ENCODE measurements around the gene TMEM202.
"Not testable (repeated sequence)": the region's sequence is repeated elsewhere in the genome, so short reads cannot be mapped to it uniquely, and the experiment has no call there.

Gene TMEM202

DNA sequence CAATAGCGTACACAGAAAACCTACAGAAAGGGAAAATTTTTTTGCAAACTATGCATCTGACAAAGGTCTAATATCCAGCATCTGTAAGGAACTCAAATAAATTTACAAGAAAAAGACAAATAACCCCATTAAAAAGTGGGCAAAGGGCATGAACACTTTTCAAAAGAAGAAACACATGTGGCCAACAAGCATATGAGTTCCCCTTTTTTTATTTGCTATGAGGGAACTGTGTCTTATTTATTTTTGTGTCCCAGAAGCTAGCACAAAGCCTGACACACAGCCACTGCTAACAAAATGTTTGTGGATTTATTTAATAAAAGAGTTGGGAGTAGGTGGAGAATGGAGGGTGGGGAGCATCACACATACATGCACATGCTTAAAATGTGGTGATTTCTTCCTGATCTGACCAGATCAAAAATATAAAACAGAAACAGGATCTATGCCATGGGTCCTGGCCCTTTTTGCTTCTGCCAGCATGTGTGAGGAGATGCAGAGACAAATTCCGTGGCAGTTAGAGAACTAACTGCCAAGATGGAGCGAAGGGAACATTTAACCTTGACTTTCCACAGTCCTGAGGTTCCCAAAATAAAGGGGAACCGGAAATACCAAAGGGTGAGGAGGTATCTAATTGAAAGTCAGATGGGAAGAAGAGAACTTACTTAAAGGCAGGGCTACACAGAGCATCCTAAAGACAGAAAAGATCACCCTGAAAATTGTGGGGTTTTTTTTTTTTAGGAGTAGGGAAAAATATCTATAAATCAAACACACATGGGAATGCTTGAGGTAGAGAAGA is at the start of gene TMEM202:
Gene TMEM202, plus strand, starts transcription at position 510 of the 793 bp plus-strand sequence. Its CDS starts 22 bp downstream, at position 532.
- DNase-seq (ENCODE audit: low spot score), result no peak

DNA sequence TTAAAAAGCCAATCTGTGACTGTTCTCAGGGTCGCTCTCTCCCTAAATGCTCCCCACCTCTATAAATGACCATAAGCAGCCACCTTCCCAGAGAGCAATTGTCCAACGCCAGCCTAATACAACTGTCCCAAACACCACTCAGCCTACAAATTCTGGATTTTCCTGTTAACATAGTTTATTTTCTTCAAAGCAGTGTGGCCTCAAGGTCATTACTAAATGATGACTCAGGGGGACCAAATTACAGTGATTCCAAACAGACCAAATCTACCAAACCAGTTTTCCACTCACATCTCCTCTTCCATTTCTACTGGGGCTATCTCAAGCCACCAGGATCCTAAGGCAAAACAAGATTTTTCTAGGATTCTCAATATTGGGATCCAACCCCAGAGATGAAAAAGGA is 44.8 kb upstream of the TMEM202 start:
- no peak for DNase-seq (ENCODE audit: low spot score)

DNA sequence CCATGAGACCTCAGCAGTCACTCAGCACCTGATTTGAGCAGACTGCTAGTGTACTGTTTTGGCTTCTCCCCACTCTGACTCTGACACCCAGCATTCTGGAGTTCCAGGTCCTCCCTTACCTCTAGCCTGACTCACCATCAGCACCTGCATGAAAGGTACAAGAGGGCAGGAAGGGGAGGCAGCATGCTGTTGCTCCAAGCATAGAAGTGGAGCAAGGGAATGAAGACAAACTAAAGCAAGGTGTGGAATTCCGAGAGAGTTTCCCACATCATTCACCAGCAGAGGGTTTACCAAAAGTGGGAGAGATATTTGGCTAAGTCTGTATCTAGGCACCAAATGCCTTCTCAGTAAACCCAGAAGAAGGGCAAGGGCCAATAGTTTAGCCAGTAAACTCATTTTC is 43.6 kb upstream of the TMEM202 start:
- no peak for DNase-seq (ENCODE audit: low spot score)

DNA sequence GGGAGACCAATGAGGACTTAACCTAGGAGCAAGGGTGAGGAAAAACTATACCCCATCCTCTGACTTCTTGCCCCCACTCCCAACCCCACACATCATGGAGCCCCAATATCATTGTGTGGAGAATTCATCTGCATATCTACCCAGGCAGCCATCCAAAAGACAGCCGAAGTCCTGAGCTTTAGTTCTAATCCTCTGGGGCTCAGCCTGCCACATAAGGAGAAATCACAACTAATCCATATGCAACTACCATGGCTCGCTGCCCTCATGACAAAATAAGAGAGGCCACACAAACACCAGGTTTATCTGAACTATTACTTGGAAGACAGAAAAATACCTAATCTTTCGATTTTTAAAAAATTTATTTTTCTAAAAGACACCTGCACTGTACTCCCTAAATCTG is 40.0 kb upstream of the TMEM202 start:
- DNase-seq (ENCODE audit: low spot score), result no peak

- DNase-seq (ENCODE audit: low spot score), result no peak
Measured at GRCh38 chr15:72358650-72359171, 39.4 kb upstream of the TMEM202 start.

- no peak for DNase-seq (ENCODE audit: low spot score)
Measured at GRCh38 chr15:72361176-72361575, 36.9 kb upstream of the TMEM202 start.

DNA sequence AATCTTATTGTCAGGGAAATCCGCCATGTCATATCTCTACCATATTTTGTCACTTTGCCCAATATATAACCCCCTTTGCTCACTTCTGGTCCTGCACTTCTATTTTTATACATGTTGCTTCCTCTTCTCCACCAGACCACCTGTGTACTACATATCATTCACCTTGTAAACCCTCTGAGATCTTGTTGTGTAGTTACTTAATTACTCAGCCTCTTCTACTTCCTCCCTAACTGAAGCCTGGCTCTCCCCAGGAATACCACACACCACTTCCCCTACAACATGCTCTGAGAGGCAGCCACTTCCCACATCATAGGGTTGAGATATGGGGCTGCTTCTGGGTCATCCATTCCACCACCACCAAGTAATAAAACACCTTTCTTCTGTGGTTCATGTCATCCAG is 32.3 kb upstream of the TMEM202 start:
- DNase-seq (ENCODE audit: low spot score), result peak; percentile 11

GRCh38 chr15:72368325-72368724 is 29.8 kb upstream of the TMEM202 start:
- DNase-seq (ENCODE audit: low spot score), result no peak

DNA sequence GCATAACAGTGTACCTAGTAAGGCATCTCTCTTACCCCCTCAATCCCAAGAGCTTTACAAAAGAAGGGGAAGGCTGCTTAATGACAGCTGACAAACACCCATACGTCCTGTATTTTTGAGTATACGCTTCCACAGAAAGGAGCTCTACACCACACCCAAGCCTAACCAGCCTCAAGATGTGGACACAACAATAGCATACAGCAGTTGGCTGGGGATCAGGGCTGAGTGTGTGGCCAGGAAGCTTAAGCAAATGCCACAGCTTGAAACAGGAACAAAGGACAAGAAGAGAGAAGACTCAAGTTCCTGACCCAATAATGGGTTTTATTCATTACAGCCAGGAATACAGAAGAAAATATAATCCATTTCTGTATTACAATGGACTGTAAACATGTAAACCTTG is 29.2 kb upstream of the TMEM202 start:
- DNase-seq (ENCODE audit: low spot score), result no peak

- no peak for DNase-seq (ENCODE audit: low spot score)
Measured at GRCh38 chr15:72369964-72370363, 28.1 kb upstream of the TMEM202 start.

DNA sequence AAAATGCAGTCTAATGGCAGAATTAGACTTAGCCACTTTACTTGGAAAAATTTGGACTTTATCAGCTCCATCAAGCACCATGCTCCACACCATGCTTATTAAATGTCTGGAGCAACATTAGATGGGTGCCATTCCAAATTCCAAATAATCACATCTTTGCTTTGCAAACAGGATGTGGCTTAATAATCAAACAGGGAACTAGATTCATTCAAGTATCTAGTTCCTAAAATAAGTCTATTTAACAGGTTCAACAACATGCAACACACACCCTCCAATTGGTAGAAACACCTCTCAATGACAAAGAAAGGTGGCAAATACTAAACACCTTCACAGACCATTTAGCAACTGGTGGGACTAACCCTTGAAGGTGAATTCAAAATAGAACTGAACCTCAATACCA is 25.7 kb upstream of the TMEM202 start:
- DNase-seq (ENCODE audit: low spot score), result no peak

- DNase-seq (ENCODE audit: low spot score), result no peak
Measured at GRCh38 chr15:72375501-72375845, 22.6 kb upstream of the TMEM202 start.

GRCh38 chr15:72375846-72376581 is 22.1 kb upstream of the TMEM202 start, which contains the start of gene HEXA:
TSS of gene HEXA (minus strand) at chr15:72376014. CDS start at chr15:72375972, 42 bp downstream.
- peak; percentile 93 for DNase-seq (ENCODE audit: low spot score)

GRCh38 chr15:72377331-72377730 is 20.8 kb upstream of the TMEM202 start:
- no peak for DNase-seq (ENCODE audit: low spot score)

- DNase-seq (ENCODE audit: low spot score), result not testable (repeated sequence)
Measured at GRCh38 chr15:72379106-72379505, 19.0 kb upstream of the TMEM202 start.

- no peak for DNase-seq (ENCODE audit: low spot score)
Measured at GRCh38 chr15:72379856-72380430, 18.2 kb upstream of the TMEM202 start.

DNA sequence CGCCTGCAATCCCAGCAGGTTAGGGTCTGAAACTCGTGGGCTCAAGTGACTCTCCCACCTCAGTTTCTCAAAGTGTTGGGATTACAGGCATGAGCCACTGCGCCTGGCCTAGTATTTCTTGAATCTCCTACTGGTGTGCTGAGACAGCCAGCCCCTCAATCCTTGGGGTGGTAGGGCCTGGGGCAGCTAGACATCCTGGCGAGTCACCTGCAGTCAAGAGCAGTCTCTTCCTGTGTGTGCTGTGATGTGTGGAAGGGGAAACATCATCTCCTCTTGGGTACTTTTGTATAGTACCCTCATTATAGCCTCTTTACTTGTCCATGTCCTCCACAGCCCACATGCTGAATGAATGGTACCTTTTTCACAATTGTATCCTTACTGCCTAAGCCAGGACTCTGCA is 17.4 kb upstream of the TMEM202 start:
- DNase-seq (ENCODE audit: low spot score), result no peak

- no peak for DNase-seq (ENCODE audit: low spot score)
Measured at GRCh38 chr15:72382146-72382545, 16.0 kb upstream of the TMEM202 start.

GRCh38 chr15:72387741-72388140 is 10.4 kb upstream of the TMEM202 start:
- no peak for DNase-seq (ENCODE audit: low spot score)

GRCh38 chr15:72389231-72389630 is 8.9 kb upstream of the TMEM202 start:
- no peak for DNase-seq (ENCODE audit: low spot score)

GRCh38 chr15:72396331-72396730 is 1.8 kb upstream of the TMEM202 start:
- DNase-seq (ENCODE audit: low spot score), result not testable (repeated sequence)

- no peak for DNase-seq (ENCODE audit: low spot score)
Measured at GRCh38 chr15:72398648-72399047, 543 bp downstream of the TMEM202 start.

- no peak for DNase-seq (ENCODE audit: low spot score)
Measured at GRCh38 chr15:72402726-72403125, 4.6 kb downstream of the TMEM202 start.

Data from CD4-positive, alpha-beta T cell treated with Interleukin-15 for 4 hours (primary cell).